IPS DF 4.7 (cell line): Measurements from ENCODE around the gene FGFRL1.

ENCODE experiments used
- DNase-seq: peaks from one replicate; pipeline ENCODE4 v3.0.0-alpha.2; 2013; ENCODE audit warnings: low spot score; ENCODE audit errors: extremely low read depth

Gene FGFRL1, protein sequence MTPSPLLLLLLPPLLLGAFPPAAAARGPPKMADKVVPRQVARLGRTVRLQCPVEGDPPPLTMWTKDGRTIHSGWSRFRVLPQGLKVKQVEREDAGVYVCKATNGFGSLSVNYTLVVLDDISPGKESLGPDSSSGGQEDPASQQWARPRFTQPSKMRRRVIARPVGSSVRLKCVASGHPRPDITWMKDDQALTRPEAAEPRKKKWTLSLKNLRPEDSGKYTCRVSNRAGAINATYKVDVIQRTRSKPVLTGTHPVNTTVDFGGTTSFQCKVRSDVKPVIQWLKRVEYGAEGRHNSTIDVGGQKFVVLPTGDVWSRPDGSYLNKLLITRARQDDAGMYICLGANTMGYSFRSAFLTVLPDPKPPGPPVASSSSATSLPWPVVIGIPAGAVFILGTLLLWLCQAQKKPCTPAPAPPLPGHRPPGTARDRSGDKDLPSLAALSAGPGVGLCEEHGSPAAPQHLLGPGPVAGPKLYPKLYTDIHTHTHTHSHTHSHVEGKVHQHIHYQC

DNA sequence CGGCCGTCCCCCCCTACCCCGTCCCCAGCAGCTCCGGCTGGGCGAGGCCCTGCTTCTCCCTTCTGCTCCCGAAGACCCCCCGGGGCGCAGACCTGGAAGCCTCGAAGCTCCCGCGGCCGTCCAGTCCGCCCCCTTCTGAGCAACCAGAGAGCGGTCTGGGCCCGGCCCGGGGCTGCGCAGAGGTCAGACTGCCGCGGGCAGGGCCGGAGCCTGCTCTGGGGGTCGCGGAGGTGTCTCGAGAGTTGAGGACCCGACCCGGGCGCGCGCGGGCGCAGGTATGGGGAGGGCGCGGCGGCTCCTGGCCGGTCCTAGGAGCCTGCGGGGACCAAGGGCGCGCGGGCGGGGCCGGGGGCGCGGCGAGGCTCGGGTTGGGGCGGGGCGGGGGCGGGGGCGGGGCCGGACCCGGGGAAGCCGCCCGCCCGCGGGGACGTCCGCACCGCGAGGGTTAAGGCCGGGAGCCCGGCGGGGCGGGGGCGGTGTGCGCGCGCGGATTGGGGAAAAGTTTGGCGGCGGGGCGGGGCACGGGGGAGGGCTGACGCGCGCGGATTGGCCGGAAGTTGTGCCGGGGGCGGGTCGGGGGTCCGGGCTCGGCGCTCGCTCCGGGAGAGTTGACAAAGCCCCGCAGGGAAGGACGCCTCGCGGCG, at the start of gene FGFRL1:
FGFRL1 (plus strand) TSS at position 605 of the 644 bp plus-strand sequence. CDS start 860 bp downstream, outside the sequence.
- no peak for DNase-seq

DNA sequence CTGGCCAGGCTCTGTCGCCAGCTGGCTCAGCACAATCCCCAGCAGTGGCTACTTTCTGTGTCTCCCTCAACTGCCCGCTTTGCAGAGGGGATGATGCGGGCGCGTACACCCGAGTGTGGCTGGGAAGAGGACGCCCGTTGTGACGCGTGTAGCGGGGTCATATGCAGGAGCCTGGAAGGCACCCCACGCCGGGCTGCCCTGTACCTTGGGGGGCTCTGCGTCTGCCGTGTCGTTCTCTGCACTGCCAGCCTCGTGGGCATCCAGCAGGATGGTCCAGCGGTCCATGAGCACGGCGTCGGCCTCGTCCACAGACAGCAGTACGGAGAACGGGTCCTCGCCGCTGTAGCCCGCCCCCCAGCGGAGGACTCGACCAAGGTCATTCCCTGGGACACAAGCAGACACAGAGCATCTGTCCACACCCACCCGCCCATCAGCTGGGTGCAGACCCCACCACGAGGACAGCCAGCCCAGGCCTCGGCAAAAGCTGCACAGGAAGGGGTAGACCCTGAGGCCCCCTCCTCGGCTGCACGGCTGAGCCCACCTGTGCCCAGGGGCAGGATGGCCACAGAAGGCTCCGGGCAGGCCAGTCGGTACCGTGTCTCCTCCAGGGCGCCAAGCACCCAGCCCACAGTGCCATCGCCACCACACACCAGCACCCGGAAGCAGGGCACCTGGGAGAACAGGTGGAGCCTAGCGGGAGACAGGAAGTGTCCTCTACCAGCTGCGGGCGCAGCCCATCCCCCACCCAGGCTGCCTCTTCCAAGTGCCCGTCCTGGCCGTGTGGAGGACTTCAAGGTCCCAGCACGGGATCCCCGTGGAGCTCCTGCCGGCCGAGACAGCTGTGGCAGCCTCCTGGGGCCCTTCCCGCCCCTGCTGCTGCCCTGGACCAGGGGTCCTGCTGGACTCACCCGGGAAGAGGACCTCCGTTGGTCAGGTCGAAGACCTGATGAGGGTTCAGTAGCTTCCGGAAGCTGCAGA, 48.9 kb upstream of the FGFRL1 start:
- no peak for DNase-seq

DNA sequence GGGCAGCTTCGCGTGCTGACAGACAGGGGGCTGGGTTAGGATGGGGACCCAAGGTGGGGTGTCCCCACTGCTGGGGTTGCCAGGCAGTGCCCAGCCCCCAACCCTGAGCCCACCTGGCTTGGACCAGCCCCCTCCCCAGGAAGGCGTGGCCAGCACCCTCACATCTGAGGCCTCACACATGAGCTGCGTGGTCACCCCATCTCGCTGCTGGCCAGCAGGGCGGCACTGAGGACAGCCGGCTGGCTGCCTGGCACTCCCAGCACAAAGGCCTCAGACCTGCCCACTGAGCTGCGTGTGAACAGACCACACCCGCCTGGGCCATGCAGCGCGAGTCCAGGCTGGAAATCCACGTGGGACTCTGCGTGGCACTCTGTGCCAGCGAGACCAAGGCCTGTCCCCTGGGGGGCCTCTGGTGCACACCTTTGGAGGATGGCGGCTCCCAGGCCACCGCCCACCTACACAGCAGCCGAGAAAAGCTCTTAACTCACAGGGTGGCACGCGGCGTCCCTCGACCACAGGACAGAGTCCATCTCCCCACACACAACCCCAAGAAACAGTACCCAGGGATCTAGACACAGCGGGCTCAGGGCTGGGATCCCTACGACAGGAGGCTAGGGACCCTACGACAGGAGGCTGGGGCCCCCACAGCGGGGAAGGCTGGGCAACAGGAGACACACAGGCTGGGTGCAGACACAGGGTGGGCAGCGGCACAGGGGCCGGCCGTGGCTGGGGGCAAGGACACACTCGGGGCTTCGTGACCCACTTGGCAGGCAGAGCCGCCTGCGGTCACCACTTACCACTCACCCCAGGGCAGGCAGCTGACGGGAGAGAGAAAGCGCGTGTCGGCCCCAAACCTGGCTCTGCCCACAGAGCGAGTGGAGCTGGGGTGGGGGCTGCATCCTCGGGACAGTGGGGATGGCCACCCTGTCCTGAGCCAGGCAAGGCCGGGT, 47.9 kb upstream of the FGFRL1 start:
- DNase-seq: no peak

DNA sequence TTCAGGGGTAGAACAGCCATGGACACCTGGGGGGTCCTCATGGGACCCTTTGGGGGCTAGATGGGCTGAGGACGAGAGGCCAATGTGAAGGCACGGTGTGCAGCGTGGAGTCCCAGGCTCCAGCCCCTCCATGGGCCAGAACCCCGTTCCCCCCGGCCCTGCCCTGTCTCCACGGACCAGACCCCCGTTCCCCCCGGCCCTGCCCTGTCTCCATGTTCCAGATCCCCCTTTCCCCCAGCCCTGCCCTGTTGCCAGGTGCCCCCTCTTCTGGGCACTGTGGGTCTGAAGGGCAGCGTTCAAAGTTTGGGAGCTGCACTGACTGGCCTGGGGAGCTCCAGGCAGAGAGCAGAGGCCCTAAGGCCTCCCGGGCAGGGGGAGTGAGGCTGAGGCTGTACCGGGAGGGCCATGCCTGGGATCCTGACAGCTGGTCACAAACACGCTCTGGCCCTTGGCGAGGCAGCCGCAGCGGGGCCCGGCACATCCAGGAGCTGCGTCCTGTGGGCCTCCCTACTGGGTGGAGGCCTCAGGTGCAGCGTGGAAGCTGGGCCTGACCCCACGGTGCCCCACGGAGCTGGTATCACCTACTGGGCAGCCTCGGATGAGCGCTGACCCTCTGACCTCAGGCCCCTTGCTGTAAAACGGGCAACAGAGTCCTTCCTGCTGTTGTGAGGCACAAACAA, 46.9 kb upstream of the FGFRL1 start:
- DNase-seq: no peak

DNA sequence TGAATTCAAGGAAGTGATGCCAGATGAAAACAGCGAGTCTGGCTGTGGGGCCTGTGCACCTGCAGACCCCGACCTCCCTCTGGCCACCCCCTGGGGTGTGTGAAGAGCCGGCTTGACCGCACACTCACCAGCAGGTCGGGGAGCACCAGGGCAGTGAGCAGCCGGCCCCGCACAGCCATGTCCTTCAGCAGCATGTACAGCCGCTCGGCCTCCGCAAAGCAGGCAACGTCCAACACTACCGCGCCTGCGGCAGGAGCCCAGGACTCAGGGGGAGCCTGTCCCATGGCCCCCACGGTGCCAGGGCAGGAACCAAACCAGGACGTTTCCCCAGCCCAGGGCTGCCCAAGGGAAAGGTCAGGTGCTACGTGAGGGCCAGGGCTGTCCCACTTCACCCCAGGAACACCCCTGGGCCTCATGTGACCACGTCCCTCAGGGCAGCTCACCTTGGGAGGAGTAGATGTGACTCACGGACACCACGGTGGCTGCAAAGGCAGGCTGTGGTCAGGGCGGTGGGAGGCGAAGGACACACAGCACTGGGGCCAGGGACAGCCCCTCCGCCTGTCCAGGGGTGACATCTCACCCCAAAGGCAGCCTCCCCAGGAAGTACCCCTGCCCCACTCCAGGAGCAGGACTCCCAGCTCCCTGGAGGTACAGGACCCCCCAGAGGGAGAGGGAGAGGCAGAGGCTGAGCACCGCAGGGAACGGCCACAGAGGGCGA, 46.2 kb upstream of the FGFRL1 start:
- no peak for DNase-seq

DNA sequence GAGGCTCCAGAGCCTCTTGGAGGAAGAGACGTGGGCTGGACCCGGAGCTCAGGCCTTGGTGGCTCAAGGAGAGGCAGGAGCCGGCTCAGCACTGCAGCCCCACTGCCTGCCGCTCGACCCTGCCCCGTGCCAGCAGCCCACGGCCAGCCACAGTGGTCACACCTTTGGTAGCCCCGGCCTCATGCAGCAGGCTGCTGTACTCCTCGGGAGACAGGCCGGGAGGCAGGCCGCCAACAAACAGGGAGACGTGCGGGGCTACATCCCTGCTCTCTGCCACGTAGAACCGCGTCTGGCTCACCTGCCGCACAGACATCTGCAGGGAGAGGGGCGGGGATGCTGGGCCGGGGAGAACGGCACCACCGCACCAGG, 45.7 kb upstream of the FGFRL1 start:
- no peak for DNase-seq

DNA sequence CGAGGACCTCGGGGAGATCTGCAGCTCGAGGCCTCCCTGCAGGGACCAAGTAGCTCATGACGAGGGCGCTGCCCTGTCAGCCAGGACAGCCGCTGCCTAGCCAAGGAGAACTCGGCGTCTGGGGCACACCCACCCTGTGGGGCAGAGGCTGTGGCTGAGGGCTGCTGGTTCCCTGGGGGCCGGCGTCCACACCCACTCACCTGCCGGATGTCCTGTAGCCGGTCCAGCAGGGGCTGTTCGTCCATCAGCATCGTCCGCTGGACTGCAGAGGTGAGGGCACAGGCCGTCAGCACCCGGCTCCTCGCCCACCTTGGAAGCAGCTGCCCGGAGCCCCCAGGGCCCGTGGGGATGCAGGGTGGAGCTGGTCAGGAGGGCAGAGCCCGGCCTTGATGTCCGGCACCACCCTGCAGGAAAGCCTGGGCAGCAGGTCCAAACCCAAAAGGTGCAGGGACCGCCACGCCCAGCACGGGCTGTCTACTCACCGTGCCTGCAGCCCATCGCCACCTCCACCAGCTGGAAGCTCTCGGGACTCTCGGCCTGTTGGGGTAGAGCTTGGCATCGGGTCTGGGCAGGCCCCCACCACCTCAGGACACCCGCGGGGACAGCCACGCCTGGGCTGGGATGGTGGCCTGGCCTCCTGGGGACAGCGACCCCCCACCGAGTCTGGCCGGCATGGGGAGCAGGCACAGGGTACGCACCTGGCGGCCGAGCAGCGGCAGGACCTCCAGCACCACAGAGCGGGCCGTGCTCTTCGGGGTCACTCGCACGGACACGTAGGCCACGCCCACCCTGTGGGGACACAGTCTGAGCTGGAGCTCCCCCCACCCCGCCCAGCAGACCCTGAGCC, 44.9 kb upstream of the FGFRL1 start:
- DNase-seq: no peak

DNA sequence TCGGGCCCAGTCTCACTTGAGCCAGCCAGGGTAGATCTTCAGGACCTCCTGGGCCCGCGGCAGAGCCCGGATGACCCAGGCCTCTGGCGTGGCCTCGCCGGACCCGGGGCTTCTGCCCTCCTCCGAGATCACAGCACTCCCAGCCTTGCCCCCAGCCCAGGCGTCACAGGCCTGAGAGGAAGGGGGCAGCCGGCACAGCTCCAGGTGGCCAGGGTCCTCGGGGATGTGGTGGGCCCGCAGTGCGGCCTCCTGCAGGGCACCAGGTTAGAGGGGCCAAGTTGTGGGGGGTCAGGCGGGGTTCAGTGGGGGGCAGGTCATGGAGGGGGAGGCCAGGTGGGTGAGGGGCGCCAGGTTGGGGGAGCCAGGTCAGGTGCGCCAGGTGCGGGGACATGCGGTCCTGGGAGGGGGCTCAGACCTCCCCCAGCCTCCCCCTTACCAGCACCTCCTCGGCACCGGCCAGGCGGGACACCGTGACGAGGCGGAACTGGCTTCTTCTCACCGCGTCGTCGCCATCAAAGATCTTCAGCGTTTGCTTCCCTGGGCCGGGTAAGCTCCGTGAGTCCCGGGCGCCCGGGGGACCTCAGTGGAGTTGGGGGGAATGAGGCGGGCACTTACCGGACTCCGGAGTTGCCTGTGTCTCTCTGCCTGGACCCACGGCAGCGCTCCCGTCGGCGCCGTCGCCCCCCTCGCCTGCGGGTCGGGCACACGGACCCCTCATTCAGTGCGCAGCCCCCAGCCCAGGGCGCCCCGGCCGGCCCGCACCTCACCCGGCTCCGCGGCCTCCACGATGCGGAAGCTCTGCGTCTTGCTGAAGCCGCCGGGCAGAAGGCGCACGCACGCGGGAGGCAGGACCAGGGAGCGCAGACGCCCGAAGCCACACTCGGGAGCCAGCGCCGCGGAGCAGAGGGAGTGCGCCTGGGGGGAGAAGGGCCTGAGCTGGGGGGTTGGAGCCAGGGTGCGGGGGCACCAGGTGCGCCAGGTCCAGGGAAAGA, 44.0 kb upstream of the FGFRL1 start:
- no peak for DNase-seq

DNA sequence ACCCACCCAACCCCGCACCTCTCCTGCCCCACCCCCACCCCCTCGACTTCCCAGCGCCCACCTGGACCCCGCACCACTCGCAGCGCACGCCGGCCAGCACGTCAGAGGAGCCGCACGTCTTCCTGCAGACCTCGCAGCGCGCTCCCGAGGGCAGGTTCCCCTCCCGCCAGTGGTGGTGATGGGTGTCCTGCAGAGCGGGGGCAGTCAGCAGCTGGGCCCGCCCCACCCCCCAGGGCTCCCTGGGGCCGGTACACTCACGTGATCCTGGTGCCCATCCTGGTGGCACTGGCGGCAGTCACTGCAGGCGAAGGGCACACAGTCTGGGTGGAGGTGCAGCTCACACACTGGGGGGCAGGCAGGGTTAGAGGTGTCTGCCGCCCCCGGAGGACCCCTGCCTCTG, 43.2 kb upstream of the FGFRL1 start:
- DNase-seq: no peak

DNA sequence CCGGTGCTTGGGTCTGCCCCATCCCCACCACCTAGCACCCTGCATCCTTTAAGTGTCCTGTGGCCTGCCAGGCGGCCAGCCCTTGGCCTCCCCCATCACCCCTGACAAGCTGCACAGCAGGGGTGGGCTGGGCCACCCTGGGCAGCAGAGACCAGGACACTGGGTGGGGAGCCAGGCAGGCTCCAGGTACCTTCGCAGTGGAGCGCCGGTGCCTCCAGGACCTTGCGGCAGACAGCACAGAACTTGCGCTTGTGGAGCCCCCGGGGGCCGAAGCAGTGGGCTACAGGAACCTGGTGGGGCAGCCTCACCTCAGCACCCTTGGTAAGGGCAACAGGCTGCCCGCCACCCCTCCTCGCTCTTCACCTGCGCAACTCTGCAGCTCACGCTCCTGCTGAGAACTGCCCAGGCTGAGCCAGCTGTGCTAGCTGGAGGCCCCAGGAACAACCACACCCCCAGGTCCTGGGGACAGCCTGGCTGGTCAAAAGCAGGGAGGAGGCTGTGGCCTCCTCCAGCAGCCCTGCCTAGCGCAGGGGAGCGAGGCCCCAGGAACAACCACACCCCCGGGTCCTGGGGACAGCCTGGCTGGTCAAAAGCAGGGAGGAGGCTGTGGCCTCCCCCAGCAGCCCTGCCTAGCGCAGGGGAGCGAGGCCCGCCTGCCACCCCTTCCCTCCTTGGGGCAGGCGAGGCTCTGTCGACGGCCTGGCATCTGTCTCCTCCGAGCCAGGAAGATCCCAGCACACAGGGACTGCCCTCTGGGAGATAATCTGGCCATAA, 42.6 kb upstream of the FGFRL1 start:
- no peak for DNase-seq

DNA sequence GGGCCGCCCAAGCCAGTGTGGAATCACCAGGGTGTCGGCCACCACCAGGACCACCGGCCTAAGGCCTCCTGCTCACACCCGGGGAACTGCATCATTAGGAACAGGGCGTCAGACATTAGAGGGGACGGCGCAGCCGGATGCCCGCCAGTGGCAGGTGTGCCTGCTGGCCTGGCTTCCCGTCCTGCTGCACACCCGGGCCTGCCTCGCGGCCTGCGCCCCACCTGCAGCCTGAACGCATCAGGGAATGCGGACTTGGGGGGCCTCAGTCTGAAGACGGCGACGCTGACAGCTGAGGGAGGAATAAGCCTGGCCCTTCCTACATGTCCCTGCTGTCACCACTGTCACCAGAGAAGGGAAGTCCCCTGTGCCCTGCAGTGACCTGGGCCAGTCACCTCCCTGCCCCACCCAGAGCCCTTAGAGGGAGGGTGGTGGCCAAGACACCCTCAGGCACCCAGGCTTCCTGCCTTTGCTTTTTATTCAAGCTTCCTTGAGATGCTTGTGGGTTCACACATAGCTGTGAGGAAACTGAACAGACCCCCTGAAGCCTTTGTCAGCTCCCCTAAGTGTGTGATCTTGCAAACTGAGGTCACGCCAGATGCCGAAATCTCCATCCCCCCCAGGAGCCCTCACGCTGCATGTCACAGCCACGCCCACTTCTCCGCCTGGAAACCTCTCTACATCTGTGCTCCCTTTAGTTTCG, 41.2 kb upstream of the FGFRL1 start:
- DNase-seq: no peak

DNA sequence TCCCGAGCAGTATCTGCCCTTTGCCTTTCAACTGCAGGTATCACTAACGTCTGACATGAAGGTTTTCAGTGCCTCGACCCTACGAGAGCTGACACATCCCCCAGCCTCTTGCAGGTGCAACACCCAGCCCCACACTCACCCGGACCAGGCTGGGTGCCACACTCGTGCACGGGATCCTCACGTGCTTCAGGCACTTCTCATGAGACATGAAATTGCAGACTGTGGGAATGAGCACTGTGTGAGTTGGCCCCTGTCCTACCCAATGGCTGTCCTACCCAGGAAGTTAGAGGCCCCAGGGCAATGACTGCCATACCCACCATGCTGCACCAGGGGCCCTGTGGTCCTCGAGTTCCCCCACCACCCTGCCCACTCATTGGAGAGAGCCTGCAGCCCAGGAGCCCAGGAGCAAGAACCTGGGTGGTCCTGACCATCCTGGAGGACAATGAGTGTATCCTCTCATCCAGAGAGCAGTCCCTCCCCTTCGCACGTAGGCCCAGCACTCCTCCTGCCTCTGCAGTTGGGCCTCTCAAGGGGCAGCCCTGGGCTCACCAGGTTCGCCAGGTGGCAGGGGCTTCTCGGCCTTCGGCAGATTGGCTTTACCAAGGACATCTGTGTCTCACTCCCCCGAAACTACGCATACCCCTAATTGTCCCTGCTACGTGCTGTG, 40.4 kb upstream of the FGFRL1 start:
- no peak for DNase-seq

DNA sequence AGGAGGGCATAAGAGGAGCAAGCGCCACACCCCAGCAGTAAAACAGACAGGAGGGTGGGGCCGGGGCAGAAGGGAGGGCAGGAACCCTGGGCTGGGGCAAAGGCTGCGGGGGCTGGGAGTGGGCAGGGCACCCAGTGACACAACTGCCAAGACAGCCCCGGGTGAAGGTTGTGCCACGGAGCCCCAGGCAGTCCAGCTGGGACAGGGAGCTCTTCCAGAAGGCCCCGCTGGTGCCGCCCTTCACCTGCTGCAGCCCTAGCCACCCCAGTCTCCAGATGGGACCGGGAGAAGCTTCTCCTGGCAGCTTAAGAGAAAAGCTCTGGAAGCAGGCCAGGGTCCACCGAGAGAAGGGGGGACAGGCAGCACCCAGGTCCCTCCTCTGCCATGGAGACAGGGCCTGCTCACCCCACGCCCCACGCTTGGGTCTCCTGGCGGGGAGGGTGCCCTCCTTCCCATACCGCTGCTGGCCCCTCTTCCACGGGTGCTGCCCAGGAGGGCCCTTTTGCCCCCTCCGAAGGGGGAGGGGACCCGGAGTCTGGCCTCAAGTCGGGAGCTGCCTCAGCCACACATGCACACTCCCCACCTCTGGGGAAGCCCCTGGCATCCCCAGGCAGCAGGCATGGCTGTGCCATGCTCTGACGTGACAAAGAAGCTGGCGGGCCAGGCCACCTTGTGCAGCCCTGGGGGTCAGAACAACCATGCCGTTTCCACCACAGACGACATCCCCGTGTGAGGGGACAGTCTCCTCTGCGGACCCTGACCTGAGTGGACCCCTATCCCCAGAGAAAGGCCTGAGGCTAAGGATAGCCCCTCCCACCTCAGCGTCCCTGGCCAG, 39.5 kb upstream of the FGFRL1 start:
- DNase-seq: no peak
